Measurements from ENCODE around the gene MRPL48.

Gene MRPL48

GRCh38 chr11:73889536-73889935 lies 101.9 kb downstream of the MRPL48 start:
- Histone ChIP-seq H4K8ac (ENCODE audit: low read depth, low read length) (no peak overlapping the region), H3K36me3 (replicated peaks in 1 of 2; ENCODE audit: control insufficient read depth in 2 of 2, insufficient read depth in 2 of 2, low read length in 2 of 2) (peaks cover 10 to 79% of the 10 kb centered on the region in 2 donors), H2AK5ac (ENCODE audit: low read depth, low read length) (no peak overlapping the region), H3K9me3 (replicated peaks in 1 of 2; ENCODE audit: control insufficient read depth in 2 of 2, insufficient read depth in 1 of 2, low read depth in 1 of 2, low read length in 2 of 2) (no peaks in the 10 kb centered on the region), H2BK15ac (ENCODE audit: low read length) (no peak overlapping the region), H3K9ac (ENCODE audit: low read depth, low read length, poor library complexity) (no peak overlapping the region), H2BK12ac (ENCODE audit: low read length) (no peak overlapping the region), H3K18ac (ENCODE audit: low read length) (no peak overlapping the region), H3K4me3 (ENCODE audit: low read length in 2 of 2) (no peak overlapping the region), H4K91ac (ENCODE audit: low read depth, low read length, poor library complexity) (no peak overlapping the region), H3K27me3 (ENCODE audit: control insufficient read depth in 3 of 3, insufficient read depth in 3 of 3, low read depth in 1 of 3, low read length in 3 of 3) (no peaks in the 10 kb centered on the region), H3K79me1 (ENCODE audit: low read depth, low read length) (no peaks in the 10 kb centered on the region), H3K4me2 (ENCODE audit: insufficient read depth, low read length, poor library complexity, severe bottlenecking) (no peak overlapping the region), H2BK5ac (ENCODE audit: low read length) (no peak overlapping the region), H3K4me1 (ENCODE audit: control insufficient read depth in 2 of 2, insufficient read depth in 1 of 2, low read depth in 1 of 2, low read length in 2 of 2) (no peaks in the 10 kb centered on the region), H3K23ac (ENCODE audit: low read depth, low read length, poor library complexity) (no peak overlapping the region), H2BK120ac (ENCODE audit: low read depth, low read length) (no peak overlapping the region), H3K27ac (replicated peaks; ENCODE audit: low read length) (no peak overlapping the region), H3K4ac (ENCODE audit: low read length) (no peak overlapping the region), H2AFZ (ENCODE audit: low read length) (no peak overlapping the region), H3K14ac (ENCODE audit: low read length) (no peak overlapping the region)
- no CpG with 5 or more reads among the region's 1 CpG for WGBS, 2 donors (ENCODE audit: extremely low coverage in 2 of 2, insufficient read length in 2 of 2, insufficient replicate concordance in 1 of 2)
- DNase-seq (ENCODE audit: low spot score), result no peak

- no peak overlapping the region for H3K9ac ChIP-seq (ENCODE audit: low read depth, low read length, poor library complexity)
- DNase-seq (ENCODE audit: low spot score), result no peak
- H4K8ac ChIP-seq (ENCODE audit: low read depth, low read length), result no peak overlapping the region
- no peak overlapping the region for H2AFZ ChIP-seq (ENCODE audit: low read length)
- H3K4ac ChIP-seq (ENCODE audit: low read length), result no peak overlapping the region
- H3K9me3 ChIP-seq (replicated peaks in 1 of 2; ENCODE audit: control insufficient read depth in 2 of 2, insufficient read depth in 1 of 2, low read depth in 1 of 2, low read length in 2 of 2), result no peaks in the 10 kb centered on the region
- no peak overlapping the region for H2BK120ac ChIP-seq (ENCODE audit: low read depth, low read length)
- H3K14ac ChIP-seq (ENCODE audit: low read length), result no peak overlapping the region
- no peaks in the 10 kb centered on the region for H3K79me1 ChIP-seq (ENCODE audit: low read depth, low read length)
- no peak overlapping the region for H2BK5ac ChIP-seq (ENCODE audit: low read length)
- no peak overlapping the region for H2BK15ac ChIP-seq (ENCODE audit: low read length)
- H3K4me2 ChIP-seq (ENCODE audit: insufficient read depth, low read length, poor library complexity, severe bottlenecking), result no peak overlapping the region
- no peak overlapping the region for H2BK12ac ChIP-seq (ENCODE audit: low read length)
- no peaks in the 10 kb centered on the region for H3K27me3 ChIP-seq (ENCODE audit: control insufficient read depth in 3 of 3, insufficient read depth in 3 of 3, low read depth in 1 of 3, low read length in 3 of 3)
- H2AK5ac ChIP-seq (ENCODE audit: low read depth, low read length), result no peak overlapping the region
- no peak overlapping the region for H3K23ac ChIP-seq (ENCODE audit: low read depth, low read length, poor library complexity)
- no CpG with 5 or more reads among the region's 3 CpGs for WGBS, 2 donors (ENCODE audit: extremely low coverage in 2 of 2, insufficient read length in 2 of 2, insufficient replicate concordance in 1 of 2)
- no peak overlapping the region for H4K91ac ChIP-seq (ENCODE audit: low read depth, low read length, poor library complexity)
- no peaks in the 10 kb centered on the region for H3K4me1 ChIP-seq (ENCODE audit: control insufficient read depth in 2 of 2, insufficient read depth in 1 of 2, low read depth in 1 of 2, low read length in 2 of 2)
- H3K18ac ChIP-seq (ENCODE audit: low read length), result no peak overlapping the region
- H3K36me3 ChIP-seq (replicated peaks in 1 of 2; ENCODE audit: control insufficient read depth in 2 of 2, insufficient read depth in 2 of 2, low read length in 2 of 2), result peaks cover 14 to 72% of the 10 kb centered on the region in 2 donors
- no peak overlapping the region for H3K4me3 ChIP-seq (ENCODE audit: low read length in 2 of 2)
- H3K27ac ChIP-seq (replicated peaks; ENCODE audit: low read length), result no peak overlapping the region
These were observed 105.4 kb downstream of the MRPL48 start for GRCh38 chr11:73893041-73893440.

GRCh38 chr11:73894725-73895335 lies 107.2 kb downstream of the MRPL48 start:
- Histone ChIP-seq H2BK15ac (ENCODE audit: low read length) (no peak overlapping the region), H2BK5ac (ENCODE audit: low read length) (no peak overlapping the region), H3K23ac (ENCODE audit: low read depth, low read length, poor library complexity) (no peak overlapping the region), H3K9me3 (replicated peaks in 1 of 2; ENCODE audit: control insufficient read depth in 2 of 2, insufficient read depth in 1 of 2, low read depth in 1 of 2, low read length in 2 of 2) (peaks cover 0 to 2% of the 10 kb centered on the region in 2 donors), H3K36me3 (replicated peaks in 1 of 2; ENCODE audit: control insufficient read depth in 2 of 2, insufficient read depth in 2 of 2, low read length in 2 of 2) (peaks cover 12 to 68% of the 10 kb centered on the region in 2 donors), H3K14ac (ENCODE audit: low read length) (no peak overlapping the region), H2AFZ (ENCODE audit: low read length) (no peak overlapping the region), H3K4me3 (ENCODE audit: low read length in 2 of 2) (no peak overlapping the region), H2BK120ac (ENCODE audit: low read depth, low read length) (no peak overlapping the region), H3K27ac (replicated peaks; ENCODE audit: low read length) (no peak overlapping the region), H2AK5ac (ENCODE audit: low read depth, low read length) (no peak overlapping the region), H2BK12ac (ENCODE audit: low read length) (no peak overlapping the region), H3K9ac (ENCODE audit: low read depth, low read length, poor library complexity) (no peak overlapping the region), H3K4me1 (ENCODE audit: control insufficient read depth in 2 of 2, insufficient read depth in 1 of 2, low read depth in 1 of 2, low read length in 2 of 2) (no peaks in the 10 kb centered on the region), H4K91ac (ENCODE audit: low read depth, low read length, poor library complexity) (no peak overlapping the region), H3K27me3 (ENCODE audit: control insufficient read depth in 3 of 3, insufficient read depth in 3 of 3, low read depth in 1 of 3, low read length in 3 of 3) (no peaks in the 10 kb centered on the region), H3K79me1 (ENCODE audit: low read depth, low read length) (no peaks in the 10 kb centered on the region), H3K18ac (ENCODE audit: low read length) (no peak overlapping the region), H3K4ac (ENCODE audit: low read length) (no peak overlapping the region), H4K8ac (ENCODE audit: low read depth, low read length) (no peak overlapping the region), H3K4me2 (ENCODE audit: insufficient read depth, low read length, poor library complexity, severe bottlenecking) (no peak overlapping the region)
- no CpG with 5 or more reads among the region's 5 CpGs for WGBS, 2 donors (ENCODE audit: extremely low coverage in 2 of 2, insufficient read length in 2 of 2, insufficient replicate concordance in 1 of 2)
- DNase-seq (ENCODE audit: low spot score), result no peak

- Histone ChIP-seq H2BK12ac (ENCODE audit: low read length) (no peak overlapping the region), H3K9ac (ENCODE audit: low read depth, low read length, poor library complexity) (no peak overlapping the region), H3K4me2 (ENCODE audit: insufficient read depth, low read length, poor library complexity, severe bottlenecking) (no peak overlapping the region), H3K9me3 (replicated peaks in 1 of 2; ENCODE audit: control insufficient read depth in 2 of 2, insufficient read depth in 1 of 2, low read depth in 1 of 2, low read length in 2 of 2) (peaks cover 0 to 4% of the 10 kb centered on the region in 2 donors), H2AFZ (ENCODE audit: low read length) (no peak overlapping the region), H2BK5ac (ENCODE audit: low read length) (no peak overlapping the region), H3K14ac (ENCODE audit: low read length) (no peak overlapping the region), H3K27ac (replicated peaks; ENCODE audit: low read length) (no peak overlapping the region), H2BK120ac (ENCODE audit: low read depth, low read length) (no peak overlapping the region), H4K8ac (ENCODE audit: low read depth, low read length) (no peak overlapping the region), H2AK5ac (ENCODE audit: low read depth, low read length) (no peak overlapping the region), H3K4me3 (ENCODE audit: low read length in 2 of 2) (no peak overlapping the region), H3K4me1 (ENCODE audit: control insufficient read depth in 2 of 2, insufficient read depth in 1 of 2, low read depth in 1 of 2, low read length in 2 of 2) (no peaks in the 10 kb centered on the region), H3K18ac (ENCODE audit: low read length) (no peak overlapping the region), H3K27me3 (ENCODE audit: control insufficient read depth in 3 of 3, insufficient read depth in 3 of 3, low read depth in 1 of 3, low read length in 3 of 3) (no peaks in the 10 kb centered on the region), H3K79me1 (ENCODE audit: low read depth, low read length) (no peaks in the 10 kb centered on the region), H3K36me3 (replicated peaks in 1 of 2; ENCODE audit: control insufficient read depth in 2 of 2, insufficient read depth in 2 of 2, low read length in 2 of 2) (peaks cover 15 to 66% of the 10 kb centered on the region in 2 donors), H4K91ac (ENCODE audit: low read depth, low read length, poor library complexity) (no peak overlapping the region), H3K4ac (ENCODE audit: low read length) (no peak overlapping the region), H3K23ac (ENCODE audit: low read depth, low read length, poor library complexity) (no peak overlapping the region), H2BK15ac (ENCODE audit: low read length) (no peak overlapping the region)
- DNase-seq (ENCODE audit: low spot score), result no peak
- no CpG with 5 or more reads among the region's 1 CpG for WGBS, 2 donors (ENCODE audit: extremely low coverage in 2 of 2, insufficient read length in 2 of 2, insufficient replicate concordance in 1 of 2)
These were observed 114.6 kb downstream of the MRPL48 start for GRCh38 chr11:73902303-73902702.
